ENCODE results near the gene ETFA. TPM values are rescaled to one million over a fixed set of nuclear protein-coding genes. Genes with fewer than 3 reads are reported as not detected.

The ETFA gene
- total RNA-seq, 1 donor from 2014 or later, result 68.7 TPM

DNA sequence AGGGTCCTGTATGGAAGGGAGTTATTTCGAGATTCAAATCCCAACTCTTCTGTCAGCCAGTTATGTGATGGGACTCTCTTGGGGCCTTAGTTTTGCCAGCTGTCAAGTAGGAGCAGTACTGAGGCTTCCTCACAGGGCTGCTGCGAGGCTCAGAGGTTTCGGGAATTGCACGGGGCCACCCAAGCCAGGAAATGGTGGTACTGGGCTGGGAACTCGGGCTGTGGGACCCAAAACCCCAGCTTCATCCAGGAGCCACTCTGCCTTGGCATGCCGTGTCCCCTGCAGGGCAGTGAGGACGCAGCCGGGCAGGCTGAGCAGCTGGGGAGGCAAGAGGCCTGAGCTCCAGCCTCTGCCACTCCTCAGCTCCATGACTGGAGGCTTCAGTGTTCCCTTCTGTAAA is 118.6 kb downstream of the ETFA start:
- no peak overlapping the region for H3K4me3 ChIP-seq (ENCODE audit: low read depth, low read length)
- H3K36me3 ChIP-seq (ENCODE audit: control insufficient read depth, insufficient read depth, low read length), result no peaks in the 10 kb centered on the region
- peaks cover 16% of the 10 kb centered on the region for H3K27me3 ChIP-seq (ENCODE audit: control insufficient read depth, insufficient read depth, low read length)
- TF ChIP-seq, protein P1, sequence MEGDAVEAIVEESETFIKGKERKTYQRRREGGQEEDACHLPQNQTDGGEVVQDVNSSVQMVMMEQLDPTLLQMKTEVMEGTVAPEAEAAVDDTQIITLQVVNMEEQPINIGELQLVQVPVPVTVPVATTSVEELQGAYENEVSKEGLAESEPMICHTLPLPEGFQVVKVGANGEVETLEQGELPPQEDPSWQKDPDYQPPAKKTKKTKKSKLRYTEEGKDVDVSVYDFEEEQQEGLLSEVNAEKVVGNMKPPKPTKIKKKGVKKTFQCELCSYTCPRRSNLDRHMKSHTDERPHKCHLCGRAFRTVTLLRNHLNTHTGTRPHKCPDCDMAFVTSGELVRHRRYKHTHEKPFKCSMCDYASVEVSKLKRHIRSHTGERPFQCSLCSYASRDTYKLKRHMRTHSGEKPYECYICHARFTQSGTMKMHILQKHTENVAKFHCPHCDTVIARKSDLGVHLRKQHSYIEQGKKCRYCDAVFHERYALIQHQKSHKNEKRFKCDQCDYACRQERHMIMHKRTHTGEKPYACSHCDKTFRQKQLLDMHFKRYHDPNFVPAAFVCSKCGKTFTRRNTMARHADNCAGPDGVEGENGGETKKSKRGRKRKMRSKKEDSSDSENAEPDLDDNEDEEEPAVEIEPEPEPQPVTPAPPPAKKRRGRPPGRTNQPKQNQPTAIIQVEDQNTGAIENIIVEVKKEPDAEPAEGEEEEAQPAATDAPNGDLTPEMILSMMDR (IDR thresholded peaks at IDR 0.05; ENCODE audit: insufficient read depth, low read length, poor library complexity, severe bottlenecking), result no peak
- DNase-seq (ENCODE audit: low read depth), result no peak

DNA sequence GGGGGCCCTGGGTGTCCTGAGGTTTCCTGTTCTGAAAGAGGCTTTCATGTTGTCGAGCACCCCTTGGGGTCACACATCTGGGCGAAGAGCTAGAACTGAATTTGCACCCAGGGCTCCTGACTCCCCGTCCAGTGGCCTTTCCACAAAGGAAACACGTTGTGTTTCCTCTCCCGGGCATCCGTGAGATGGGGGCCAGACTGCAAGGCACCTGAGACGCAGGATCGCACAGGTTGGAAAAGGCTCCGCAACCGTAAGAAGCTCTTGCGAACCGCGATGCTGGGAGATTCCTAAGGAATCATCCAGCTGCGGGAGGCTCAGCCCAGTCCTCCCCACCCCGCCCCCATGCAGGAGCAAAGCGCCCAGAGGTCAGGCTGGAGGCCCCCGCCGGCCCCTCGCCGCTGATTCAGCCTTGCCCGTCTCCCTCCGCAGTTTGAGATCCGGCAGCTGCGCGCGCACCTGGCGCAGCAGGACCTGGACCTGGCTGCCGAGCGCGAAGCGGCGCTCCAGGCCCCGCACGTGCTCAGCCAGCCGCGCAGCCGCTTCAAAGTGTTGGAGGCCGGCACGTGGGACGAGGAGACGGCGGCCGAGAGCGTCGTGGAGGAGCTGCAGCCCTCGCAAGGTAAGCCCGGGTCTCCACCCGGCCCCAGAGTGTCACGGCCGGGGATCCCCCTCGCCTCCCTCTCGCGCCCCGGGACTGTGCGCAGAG is 119.6 kb downstream of the ETFA start:
- DNase-seq (ENCODE audit: low read depth), result no peak
- TF ChIP-seq, protein P1 (IDR thresholded peaks at IDR 0.05; ENCODE audit: insufficient read depth, low read length, poor library complexity, severe bottlenecking), result no peak
- no peaks in the 10 kb centered on the region for H3K36me3 ChIP-seq (ENCODE audit: control insufficient read depth, insufficient read depth, low read length)

DNA sequence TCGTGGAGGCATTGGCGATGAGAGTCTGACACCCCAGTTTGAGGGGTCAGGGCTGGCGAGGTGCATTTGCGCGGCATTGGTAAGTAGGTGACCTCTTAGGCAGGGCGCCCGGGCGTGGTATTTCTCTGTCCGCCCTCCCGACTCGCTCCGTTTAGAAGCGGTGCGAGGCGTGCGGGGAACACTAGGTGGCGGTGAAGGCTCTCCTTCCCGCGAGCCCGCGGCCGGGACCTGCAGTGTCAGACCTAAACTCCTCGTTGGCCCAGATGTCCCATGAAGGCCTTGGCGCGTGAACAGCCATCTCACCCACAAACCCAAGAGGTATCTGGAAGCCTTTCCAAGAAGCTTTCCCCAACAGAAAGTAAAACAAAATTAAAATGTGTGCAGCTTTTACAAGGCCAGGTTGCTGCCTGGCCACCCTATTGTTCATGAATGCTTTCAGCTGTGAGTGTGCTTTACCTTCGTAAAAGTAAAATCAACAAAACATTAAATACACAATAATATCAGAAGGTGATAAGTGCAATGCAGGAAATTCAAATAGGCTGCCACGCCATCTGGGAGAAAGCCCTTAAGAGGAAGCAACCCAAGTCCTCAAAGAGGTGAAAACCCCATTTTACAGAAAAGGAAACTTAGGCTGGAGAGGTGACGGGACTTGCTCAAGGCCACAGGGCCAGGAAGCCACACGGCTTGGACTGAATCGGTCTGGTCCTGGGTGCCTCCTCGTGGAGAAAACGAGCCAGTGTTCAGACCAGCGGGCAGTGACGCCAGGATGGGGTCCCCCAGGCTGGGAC is 120.3 kb downstream of the ETFA start:
- TF ChIP-seq, protein P1 (IDR thresholded peaks at IDR 0.05; ENCODE audit: insufficient read depth, low read length, poor library complexity, severe bottlenecking), result peak; percentile 97
- Histone ChIP-seq H3K4me3 (ENCODE audit: low read depth, low read length) (no peak overlapping the region), H3K27me3 (ENCODE audit: control insufficient read depth, insufficient read depth, low read length) (peaks cover 16% of the 10 kb centered on the region), H3K36me3 (ENCODE audit: control insufficient read depth, insufficient read depth, low read length) (no peaks in the 10 kb centered on the region)
- no peak for DNase-seq (ENCODE audit: low read depth)

More for the DNA sequence above, 119.6 kb downstream of the ETFA start:
- Histone ChIP-seq H3K4me3 (ENCODE audit: low read depth, low read length) (no peak overlapping the region), H3K27me3 (ENCODE audit: control insufficient read depth, insufficient read depth, low read length) (peaks cover 16% of the 10 kb centered on the region)

DNA sequence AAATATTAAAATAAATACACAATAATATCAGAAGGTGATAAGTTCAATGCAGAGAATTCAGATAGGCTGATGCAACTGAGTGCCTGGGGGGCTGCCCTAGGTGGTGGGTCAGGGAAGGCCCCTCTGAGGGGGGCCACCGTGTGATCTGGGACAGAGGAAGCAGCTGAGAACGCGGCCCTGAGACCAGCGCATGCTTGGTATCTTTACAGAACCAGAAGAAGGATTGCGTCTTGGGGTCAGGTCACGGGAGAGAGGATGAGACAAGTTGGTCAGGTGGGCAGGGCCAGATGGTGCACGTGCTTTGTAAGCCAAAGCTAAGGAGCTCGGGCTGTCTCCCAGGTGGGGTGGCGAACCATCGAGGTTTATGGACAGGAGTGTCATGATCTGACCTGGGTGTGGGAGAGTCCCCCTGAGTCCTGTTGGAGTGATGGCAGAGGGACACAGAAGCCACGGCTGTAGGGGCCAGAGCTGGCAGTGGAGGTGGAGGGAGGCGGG is 121.2 kb downstream of the ETFA start:
- H3K36me3 ChIP-seq (ENCODE audit: control insufficient read depth, insufficient read depth, low read length), result no peaks in the 10 kb centered on the region
- H3K27me3 ChIP-seq (ENCODE audit: control insufficient read depth, insufficient read depth, low read length), result peaks cover 16% of the 10 kb centered on the region
- H3K4me3 ChIP-seq (ENCODE audit: low read depth, low read length), result no peak overlapping the region
- no peak for DNase-seq (ENCODE audit: low read depth)
- TF ChIP-seq, protein P1 (IDR thresholded peaks at IDR 0.05; ENCODE audit: insufficient read depth, low read length, poor library complexity, severe bottlenecking), result no peak

DNA sequence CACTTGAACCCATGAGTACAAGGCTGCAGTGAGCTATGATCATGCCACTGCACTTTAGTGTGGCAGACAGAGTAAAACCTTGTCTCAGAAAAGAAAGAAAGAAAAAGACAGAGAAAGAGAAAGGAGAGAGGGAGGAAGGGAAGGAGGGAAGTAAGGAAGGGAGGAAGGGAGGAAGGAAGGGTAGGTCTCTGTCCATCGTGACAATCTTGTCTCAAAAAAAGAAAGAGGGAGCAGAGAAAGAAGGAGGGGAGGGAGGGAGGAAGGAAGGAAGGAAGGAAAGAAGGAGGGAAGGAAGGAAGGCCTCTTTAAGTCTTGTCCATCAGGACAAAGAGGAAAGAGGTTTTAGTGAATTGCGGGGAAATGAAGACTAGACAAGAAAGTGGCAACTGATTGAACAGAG is 122.2 kb downstream of the ETFA start:
- H3K36me3 ChIP-seq (ENCODE audit: control insufficient read depth, insufficient read depth, low read length), result no peaks in the 10 kb centered on the region
- DNase-seq (ENCODE audit: low read depth), result no peak
- TF ChIP-seq, protein P1 (IDR thresholded peaks at IDR 0.05; ENCODE audit: insufficient read depth, low read length, poor library complexity, severe bottlenecking), result no peak
- no peak overlapping the region for H3K4me3 ChIP-seq (ENCODE audit: low read depth, low read length)
- H3K27me3 ChIP-seq (ENCODE audit: control insufficient read depth, insufficient read depth, low read length), result peaks cover 16% of the 10 kb centered on the region

All from kidney epithelial cell (primary cell).